GM21423 (cell line): ENCODE results near the gene APOL5.

Experiments used
- ATAC-seq: cut with Tn5 transposase; IDR thresholded peaks from one replicate; pipeline ENCODE4 v1.9.1; 2021; ENCODE audit warnings: mild to moderate bottlenecking, moderate library complexity; ENCODE audit not compliant: unreplicated experiment

APOL5 gene

GRCh38 chr22:35739076-35739930 lies 21.6 kb downstream of the APOL5 start:
- ATAC-seq = no peak

DNA sequence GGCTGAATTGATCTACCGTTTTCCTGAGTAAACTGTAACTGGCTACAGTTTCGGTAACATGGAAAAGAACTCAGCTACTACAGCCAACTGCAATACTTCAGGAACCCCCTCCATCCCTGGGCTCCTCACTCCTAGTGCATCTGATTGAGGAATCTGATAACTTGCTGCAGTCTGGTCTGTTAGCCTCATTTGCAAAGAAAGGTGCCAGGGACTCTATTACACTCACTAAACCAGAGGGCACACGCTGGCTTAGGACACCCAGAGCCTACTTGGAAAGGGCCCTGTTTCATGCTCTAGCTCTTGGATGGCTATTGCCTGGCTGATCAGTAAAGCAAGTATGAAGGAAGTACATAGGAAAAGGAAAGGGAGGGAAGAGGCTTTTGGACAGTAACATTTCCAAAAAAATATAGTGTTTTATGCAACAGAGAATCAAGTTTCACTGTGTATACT lies 22.3 kb downstream of the APOL5 start:
- ATAC-seq = no peak

GRCh38 chr22:35740616-35741015 lies 22.9 kb downstream of the APOL5 start:
- no peak for ATAC-seq

DNA sequence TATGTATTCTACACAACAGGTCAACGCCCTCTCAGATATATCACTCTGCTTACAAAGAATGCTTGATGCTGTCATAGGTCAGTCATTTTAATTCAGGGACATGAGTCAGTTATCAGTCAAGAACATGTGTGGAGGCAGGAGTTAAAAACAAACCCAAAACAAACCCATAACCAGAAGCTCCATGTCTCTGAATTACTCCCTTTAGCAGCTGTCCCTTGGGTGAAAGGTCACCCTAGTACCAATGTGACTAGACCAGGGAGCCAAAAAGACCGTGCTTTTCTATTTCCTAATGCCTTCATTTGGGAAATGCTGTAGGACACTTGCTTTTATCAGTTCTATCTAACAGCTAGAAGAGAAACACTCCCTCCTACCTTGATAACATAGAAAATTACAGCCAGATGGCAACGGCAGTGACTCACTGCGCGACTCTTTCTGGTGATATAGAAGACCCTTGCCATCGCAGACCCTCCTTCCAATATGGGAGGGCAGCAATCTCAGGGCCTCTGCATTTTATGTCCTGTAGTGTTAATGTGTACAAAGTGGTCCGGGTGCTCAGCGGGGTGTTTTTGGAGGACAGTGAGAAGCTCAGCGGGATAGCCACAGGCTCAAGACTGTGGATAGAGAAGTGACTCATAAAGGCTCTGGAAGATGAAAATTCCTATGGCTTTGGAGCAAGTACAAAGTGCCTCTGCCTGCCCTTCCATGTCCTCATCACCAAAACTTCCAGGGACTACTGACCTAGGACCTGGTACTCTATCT lies 24.8 kb downstream of the APOL5 start:
- no peak for ATAC-seq

DNA sequence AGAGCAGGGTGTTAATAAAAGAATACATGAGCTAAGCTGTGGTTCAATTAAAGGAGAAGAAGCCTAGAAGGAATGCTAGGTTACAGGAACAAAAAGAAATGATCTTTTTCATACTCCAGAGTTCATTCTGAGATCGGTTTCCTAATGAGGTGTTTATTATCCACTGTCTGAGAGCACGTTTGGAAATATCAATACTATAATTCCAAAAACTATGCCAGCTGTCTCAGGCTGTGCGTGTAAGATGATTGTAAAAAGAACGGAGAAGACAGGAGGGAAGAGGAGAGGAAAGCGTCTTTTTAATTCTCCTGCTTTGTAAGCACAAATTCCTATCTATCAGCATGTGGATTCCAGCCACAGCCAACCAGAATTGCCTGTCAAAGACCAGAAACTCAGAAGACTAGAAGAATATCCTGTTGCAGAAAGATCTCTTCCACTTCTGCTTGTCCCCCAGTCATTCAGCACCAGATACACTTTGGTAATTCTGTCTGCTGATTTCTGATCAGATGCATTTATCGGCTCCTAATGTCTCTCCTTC lies 25.7 kb downstream of the APOL5 start:
- no peak for ATAC-seq

DNA sequence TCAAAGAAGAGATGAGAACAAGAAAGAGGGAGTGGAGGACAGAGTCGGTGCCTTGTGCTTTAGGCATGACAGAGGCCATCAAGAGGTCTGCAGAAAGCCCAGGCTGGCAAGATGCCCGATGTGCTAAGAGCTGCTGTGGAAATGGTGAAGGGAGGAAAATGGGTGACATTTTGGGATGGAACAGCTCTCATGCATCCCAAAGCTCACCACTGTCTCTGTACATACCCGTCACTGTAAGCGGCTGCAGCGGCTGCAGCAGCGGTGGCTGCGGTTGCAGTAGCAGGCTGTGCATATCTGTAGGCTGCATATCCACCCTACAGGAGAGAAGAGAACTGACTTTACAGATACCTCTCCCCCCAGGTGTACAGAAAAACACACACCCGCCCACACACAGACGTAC lies 28.6 kb downstream of the APOL5 start:
- ATAC-seq = no peak

GRCh38 chr22:35746946-35747703 lies 29.5 kb downstream of the APOL5 start:
- ATAC-seq = no peak

DNA sequence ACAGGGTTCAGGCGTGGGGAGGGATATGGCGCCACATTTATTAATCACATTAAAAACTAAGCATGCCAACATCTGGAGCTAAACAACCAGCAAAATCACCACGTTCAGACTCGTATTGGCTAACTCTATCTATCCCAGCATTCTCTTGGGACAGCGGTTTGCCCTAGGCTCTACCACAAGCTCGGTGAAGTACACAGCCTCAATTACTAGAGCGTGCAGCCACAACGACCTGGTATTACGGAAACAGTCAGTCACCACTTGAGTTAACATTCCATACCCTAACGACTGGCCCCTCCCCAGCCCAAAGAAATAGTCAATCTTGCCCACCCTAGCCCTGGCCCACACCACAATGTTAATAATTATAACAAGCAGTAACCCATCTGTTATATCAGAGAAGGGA lies 32.1 kb downstream of the APOL5 start:
- peak; percentile 90 for ATAC-seq

DNA sequence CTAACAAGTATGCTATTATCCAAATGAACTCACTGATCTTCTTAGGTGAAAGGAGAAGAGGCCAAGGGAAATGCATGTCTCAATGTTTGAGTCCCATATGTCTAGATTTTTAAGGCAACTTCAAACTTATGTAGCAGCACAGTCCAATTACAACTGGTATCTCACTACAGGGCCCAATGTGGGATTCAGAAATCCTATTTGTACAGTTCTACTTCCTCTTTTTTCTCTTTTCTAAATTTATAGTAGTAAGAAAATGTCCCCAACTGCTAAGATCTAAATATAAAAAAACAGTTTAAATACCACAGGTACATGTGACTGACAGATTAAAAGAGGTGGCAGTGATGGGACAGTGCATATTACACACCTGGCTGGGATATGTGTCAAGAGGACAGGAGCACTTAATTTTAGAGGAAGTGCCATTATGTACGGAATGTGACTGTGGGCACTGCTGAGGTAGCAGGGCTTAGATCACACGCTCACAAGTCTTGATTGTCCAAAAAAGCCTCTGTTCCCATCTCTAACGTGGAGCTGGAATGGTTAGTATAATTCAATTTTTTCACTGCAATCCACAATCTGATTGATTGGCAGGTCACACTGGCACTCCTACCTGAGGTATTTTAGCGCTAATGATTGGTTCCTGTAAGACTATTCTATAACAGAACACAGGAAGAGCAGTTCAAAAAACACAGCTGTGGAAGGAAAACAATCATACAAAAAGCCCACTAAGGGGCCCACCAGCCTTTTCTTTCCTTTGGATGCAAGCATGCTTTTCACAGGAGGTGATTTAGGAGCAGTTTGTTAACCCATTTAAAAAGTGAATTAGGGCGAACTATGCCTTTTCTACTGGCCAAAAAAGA lies 34.6 kb downstream of the APOL5 start:
- no peak for ATAC-seq

DNA sequence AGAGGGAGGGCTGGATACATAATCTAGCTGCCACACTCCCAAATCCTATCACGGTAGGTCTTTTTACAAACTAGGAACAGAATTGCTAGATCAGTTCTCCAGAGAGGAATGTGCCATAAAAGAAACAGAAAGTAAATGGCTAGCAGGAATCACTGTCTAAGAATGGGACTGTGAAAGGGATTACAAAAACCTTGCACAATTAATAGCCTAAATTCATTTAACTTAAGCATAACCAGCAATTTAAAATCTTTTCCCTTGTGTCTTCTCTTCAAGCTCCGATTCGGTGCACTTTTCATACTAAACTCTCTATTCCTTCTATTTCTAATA lies 35.2 kb downstream of the APOL5 start:
- no peak for ATAC-seq

DNA sequence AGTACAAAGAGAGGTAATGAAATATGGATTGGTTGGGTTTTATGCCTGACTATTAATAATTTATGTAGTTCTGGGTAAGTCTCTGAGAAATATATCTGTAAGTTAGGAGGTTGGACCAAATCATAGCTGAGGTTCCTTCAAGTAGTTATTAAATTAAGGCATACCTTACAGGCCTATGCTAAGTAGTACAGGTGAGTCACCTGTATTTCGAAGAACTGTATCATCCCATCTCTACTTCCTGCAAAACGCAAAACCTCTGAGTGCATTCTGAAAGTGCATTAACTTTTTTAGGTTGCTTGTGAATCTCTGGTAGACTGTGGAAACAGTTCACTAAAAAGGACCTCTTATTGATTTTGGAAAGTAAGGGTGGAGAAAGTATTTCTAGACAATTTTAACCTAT lies 37.1 kb downstream of the APOL5 start:
- ATAC-seq = no peak

- no peak for ATAC-seq
Observed at GRCh38 chr22:35756722-35757121, 39.0 kb downstream of the APOL5 start.

GRCh38 chr22:35758394-35758793 lies 40.7 kb downstream of the APOL5 start:
- ATAC-seq = no peak

GRCh38 chr22:35761037-35761436 lies 43.4 kb downstream of the APOL5 start:
- ATAC-seq = no peak

DNA sequence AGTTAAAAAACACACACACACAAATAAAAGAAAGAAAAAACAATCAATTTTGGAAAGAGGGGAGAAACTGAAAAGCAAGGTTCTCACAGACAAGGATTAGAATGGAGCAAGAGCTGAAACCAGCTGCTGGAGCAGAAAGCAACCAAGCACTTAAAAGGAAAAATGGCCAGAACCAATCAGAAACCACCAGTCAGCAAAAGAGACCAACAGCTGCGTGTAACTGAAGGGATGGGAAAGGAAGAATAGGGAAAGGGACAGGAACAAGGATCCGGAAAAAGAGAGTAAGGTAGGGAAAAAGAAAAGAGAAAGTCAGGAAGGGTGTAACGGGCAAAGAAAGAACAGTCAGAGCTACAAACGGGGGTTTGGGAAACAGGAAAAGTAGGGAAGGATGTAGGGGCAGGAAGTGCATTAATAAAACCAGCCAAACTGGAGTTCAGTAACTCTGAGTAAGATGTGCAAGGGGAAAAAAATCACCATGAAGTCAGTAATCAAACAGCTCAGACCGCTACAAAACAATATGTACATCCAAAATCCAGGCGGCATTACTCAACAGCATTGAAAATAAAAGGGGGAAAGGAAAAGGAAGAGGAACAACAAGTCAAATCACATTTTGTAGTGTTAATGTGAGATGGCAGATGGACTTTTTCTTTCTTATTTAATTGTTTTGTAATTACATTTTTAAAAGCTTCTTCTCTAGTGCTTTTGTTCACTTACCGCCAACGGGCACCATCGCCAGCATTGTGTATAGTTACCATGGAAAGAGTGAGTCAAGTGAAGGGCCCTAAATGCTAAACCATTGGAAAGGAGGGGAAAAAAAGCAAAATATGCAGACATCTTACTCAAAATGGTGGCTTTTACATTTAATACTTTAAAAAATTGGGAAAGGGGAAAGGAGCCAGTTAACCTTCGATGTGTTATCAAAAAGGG lies 49.2 kb downstream of the APOL5 start:
- no peak for ATAC-seq

DNA sequence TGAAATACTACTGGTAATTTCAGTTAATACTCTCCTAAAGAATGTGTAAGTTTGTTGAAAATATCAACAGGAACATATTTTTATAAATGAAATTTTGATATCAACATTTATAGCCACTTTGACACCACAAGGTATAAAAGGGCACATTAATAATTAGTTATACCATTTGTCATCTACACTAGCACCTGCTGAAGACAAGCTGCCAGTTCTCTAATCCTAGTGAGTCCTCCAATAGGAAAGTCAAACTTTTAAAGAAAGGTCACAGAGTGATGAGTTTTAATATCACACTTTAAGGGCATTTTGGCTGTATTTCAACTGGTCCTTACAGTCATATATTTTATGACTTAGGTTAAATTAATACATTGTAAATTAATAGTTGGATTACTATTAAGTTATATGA lies 52.3 kb downstream of the APOL5 start:
- ATAC-seq = no peak

GRCh38 chr22:35775339-35775738 lies 57.7 kb downstream of the APOL5 start:
- no peak for ATAC-seq

DNA sequence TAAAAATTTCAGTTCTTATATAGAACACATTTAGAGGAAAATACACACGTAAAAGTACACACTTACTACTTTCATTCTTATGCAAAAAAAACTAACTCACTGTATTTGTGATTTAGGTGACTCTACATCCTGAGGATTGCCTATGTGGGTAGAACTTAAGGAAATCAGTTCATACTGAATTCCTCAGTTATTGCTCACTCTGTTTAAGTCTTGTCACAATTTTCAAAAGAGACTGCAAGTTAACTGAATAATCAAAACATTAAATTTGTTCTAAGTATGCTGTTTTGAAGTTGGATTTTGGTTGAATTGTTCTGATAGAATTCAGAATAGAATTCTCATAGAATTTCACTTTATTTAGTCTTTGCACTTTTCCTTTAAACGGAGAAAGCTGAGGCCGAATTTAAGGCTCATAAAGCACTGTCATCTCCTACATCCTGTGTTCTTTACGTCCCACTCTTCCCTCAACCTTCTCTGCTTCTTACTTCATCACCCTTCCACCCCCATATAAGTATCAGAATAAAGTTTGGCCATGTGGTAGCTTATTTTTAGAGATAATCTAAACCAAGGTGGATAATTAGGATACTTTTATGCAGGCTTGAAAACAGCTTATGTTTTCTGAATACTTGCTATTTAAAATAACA lies 59.8 kb downstream of the APOL5 start:
- ATAC-seq = no peak
